Loucy (cell line): ENCODE data around the gene KAT6B.

Source experiments
- H2AFZ ChIP-seq: fragments of 200-600 bp; sonication (generic); 2 replicates; pipeline ENCODE4 v1.6.0; 2016; ENCODE audit warnings: antibody characterized with exemption, mild to moderate bottlenecking, low read length, moderate library complexity
- H3F3A ChIP-seq: fragments of 200-600 bp; 2 replicates; pipeline ENCODE4 v1.6.0; 2016; ENCODE audit warnings: antibody characterized with exemption, low read depth, mild to moderate bottlenecking
- H3K27me3 ChIP-seq: fragments of 200-600 bp; sonication (generic); 2 replicates; pipeline ENCODE4 v1.6.1; 2014; ENCODE audit warnings: low read length, mild to moderate bottlenecking; ENCODE audit not compliant: insufficient read depth, poor library complexity, severe bottlenecking
- H3K36me3 ChIP-seq: fragments of 200-600 bp; sonication (generic); 2 replicates; pipeline ENCODE4 v1.6.1; 2016; ENCODE audit warnings: low read length; ENCODE audit not compliant: insufficient read depth
- H3K4me1 ChIP-seq: fragments of 200-600 bp; sonication (generic); 2 replicates; pipeline ENCODE4 v1.5.1; 2014; ENCODE audit warnings: low read length, mild to moderate bottlenecking; ENCODE audit not compliant: insufficient read depth, poor library complexity, severe bottlenecking
- H3K4me2 ChIP-seq: fragments of 200-600 bp; sonication (generic); 2 replicates; pipeline ENCODE4 v1.6.0; 2014; ENCODE audit warnings: antibody characterized with exemption, low read length, low read depth, mild to moderate bottlenecking; ENCODE audit not compliant: poor library complexity, severe bottlenecking
- H3K4me3 ChIP-seq: fragments of 200-600 bp; sonication (generic); 2 replicates; pipeline ENCODE4 v1.5.1; 2014; ENCODE audit warnings: low read length, mild to moderate bottlenecking, mixed read lengths; ENCODE audit not compliant: poor library complexity, severe bottlenecking
- H3K79me2 ChIP-seq: fragments of 200-600 bp; sonication (generic); 2 replicates; pipeline ENCODE4 v1.6.1; 2014; ENCODE audit warnings: low read length; ENCODE audit not compliant: insufficient read depth
- H3K9ac ChIP-seq: fragments of 200-600 bp; sonication (generic); 2 replicates; pipeline ENCODE4 v1.6.0; 2014; ENCODE audit warnings: mild to moderate bottlenecking, low read depth, low read length, moderate library complexity; ENCODE audit not compliant: poor library complexity, severe bottlenecking
- H3K9me2 ChIP-seq: fragments of 200-600 bp; sonication (generic); replicated peaks from 2 replicates; pipeline ENCODE4 v1.6.1; 2016; ENCODE audit warnings: low read depth, low read length, mixed read lengths
- H3K9me3 ChIP-seq: fragments of 200-600 bp; sonication (generic); 2 replicates; pipeline ENCODE4 v1.6.1; 2014; ENCODE audit warnings: mild to moderate bottlenecking, antibody characterized with exemption, low read length, low read depth; ENCODE audit not compliant: insufficient read depth
- H4K20me1 ChIP-seq: fragments of 200-600 bp; sonication (generic); 2 replicates; pipeline ENCODE4 v1.6.0; 2014; ENCODE audit warnings: antibody characterized with exemption, low read length, mild to moderate bottlenecking; ENCODE audit not compliant: insufficient read depth, poor library complexity, severe bottlenecking
- CTCF ChIP-seq: fragments of 200-600 bp; sonication (generic); conservative IDR thresholded peaks from 2 replicates; pipeline ENCODE4 v1.5.1; 2014; ENCODE audit warnings: mild to moderate bottlenecking, antibody characterized with exemption, low read length
- EZH2phosphoT487 ChIP-seq: fragments of 200-600 bp; IDR thresholded peaks from 2 replicates; pipeline ENCODE4 v1.6.1; 2018; ENCODE audit warnings: antibody characterized with exemption, mild to moderate bottlenecking, moderate library complexity, borderline replicate concordance

Gene KAT6B

GRCh38 chr10:75068523-75068922 is 242.1 kb downstream of the KAT6B start:
- Histone ChIP-seq H3K4me3 (no peak overlapping the region), H2AFZ (no peak overlapping the region), H3K9ac (no peak overlapping the region), H3K9me2 (no peaks in the 10 kb centered on the region), H3K9me3 (no peaks in the 10 kb centered on the region), H3K27me3 (no peaks in the 10 kb centered on the region), H3K4me2 (no peak overlapping the region), H3K79me2 (no peaks in the 10 kb centered on the region), H3K36me3 (no peaks in the 10 kb centered on the region), H4K20me1 (no peaks in the 10 kb centered on the region), H3K4me1 (peaks cover 15% of the 10 kb centered on the region), H3F3A (peaks cover 4% of the 10 kb centered on the region; the same call in 1 of the 2 replicates)
- TF ChIP-seq CTCF: no peak
- no peak for TF ChIP-seq EZH2phosphoT487

- Histone ChIP-seq H3K27me3 (no peaks in the 10 kb centered on the region), H3K9me3 (no peaks in the 10 kb centered on the region), H3K79me2 (no peaks in the 10 kb centered on the region), H3K36me3 (no peaks in the 10 kb centered on the region), H3K4me3 (no peak overlapping the region), H3K4me1 (peaks cover 10% of the 10 kb centered on the region), H4K20me1 (no peaks in the 10 kb centered on the region), H3K9ac (no peak overlapping the region), H2AFZ (no peak overlapping the region), H3F3A (no peaks in the 10 kb centered on the region), H3K9me2 (no peaks in the 10 kb centered on the region), H3K4me2 (no peak overlapping the region)
- no peak for TF ChIP-seq EZH2phosphoT487
- no peak for TF ChIP-seq CTCF
These were observed 244.1 kb downstream of the KAT6B start for GRCh38 chr10:75070476-75070875.

- no peaks in the 10 kb centered on the region for H3K9me3 ChIP-seq
- no peak overlapping the region for H3K9ac ChIP-seq
- H3F3A ChIP-seq: no peaks in the 10 kb centered on the region
- H3K4me2 ChIP-seq: no peak overlapping the region
- no peaks in the 10 kb centered on the region for H3K9me2 ChIP-seq
- no peaks in the 10 kb centered on the region for H3K79me2 ChIP-seq
- no peaks in the 10 kb centered on the region for H4K20me1 ChIP-seq
- no peaks in the 10 kb centered on the region for H3K36me3 ChIP-seq
- H3K27me3 ChIP-seq: no peaks in the 10 kb centered on the region
- no peak overlapping the region for H2AFZ ChIP-seq
- TF ChIP-seq CTCF: no peak
- no peak for TF ChIP-seq EZH2phosphoT487
- H3K4me1 ChIP-seq: peaks cover 10% of the 10 kb centered on the region
- no peak overlapping the region for H3K4me3 ChIP-seq
These were observed 244.6 kb downstream of the KAT6B start for GRCh38 chr10:75070961-75071428.
